ENCODE data around the gene NBEA. TPM values are rescaled to one million over a fixed set of nuclear protein-coding genes. Genes with fewer than 3 reads are reported as not detected.

NBEA gene
- total RNA-seq, result 10.3 and 12.3 TPM in 2 replicates
- polyA plus RNA-seq, result 2.6 and 5.0 TPM in 2 replicates

GRCh38 chr13:34941835-34942731, at the start of gene NBEA:
Gene NBEA (plus strand): TSS chr13:34942270. CDS start chr13:34942821, 551 bp downstream.
- Histone ChIP-seq H3K4me3 (peak within 1 kb of the TSS; percentile 96), H3K4me2 (peak within 1 kb of the TSS; percentile 92), H3K27me3 (peaks cover 4% of the 10 kb centered on the region), H3K4me1 (ENCODE audit: insufficient read depth) (no peaks in the 10 kb centered on the region), H3K9me3 (ENCODE audit: low read depth) (no peaks in the 10 kb centered on the region), H3K79me2 (peaks cover 12% of the 10 kb centered on the region), H3K27ac (peak within 1 kb of the TSS; percentile 40), H4K20me1 (ENCODE audit: insufficient read depth, poor library complexity, severe bottlenecking) (peaks cover 3% of the 10 kb centered on the region), H2AFZ (peak within 1 kb of the TSS; percentile 96), H3K9me2 (replicated peaks; ENCODE audit: insufficient read depth) (no peaks in the 10 kb centered on the region), H3K36me3 (replicated peaks; ENCODE audit: insufficient read depth, low read depth) (no peaks in the 10 kb centered on the region)
- TF ChIP-seq EZH2phosphoT487 (IDR thresholded peaks at IDR 0.05; ENCODE audit: low read depth, severe bottlenecking, unreplicated experiment) (no peak), EZH2 (IDR thresholded peaks at IDR 0.05; ENCODE audit: borderline replicate concordance) (no peak), CTCF (IDR thresholded peaks at IDR 0.05; ENCODE audit: poor library complexity) (no peak)
- under 1% methylated on average over 48 of the region's 76 CpGs for WGBS (ENCODE audit: low lambda C conversion rate, missing lambda C conversion rate)
- peak; percentile 87 for DNase-seq (ENCODE audit: low spot score)

GRCh38 chr13:34894756-34895155, 47.3 kb upstream of the NBEA start:
- no peaks in the 10 kb centered on the region for H3K9me2 ChIP-seq (replicated peaks; ENCODE audit: insufficient read depth)
- no peaks in the 10 kb centered on the region for H4K20me1 ChIP-seq (ENCODE audit: insufficient read depth, poor library complexity, severe bottlenecking)
- WGBS (ENCODE audit: low lambda C conversion rate, missing lambda C conversion rate), result 73% methylated on average over 3 of the region's 3 CpGs
- no peaks in the 10 kb centered on the region for H3K36me3 ChIP-seq (replicated peaks; ENCODE audit: insufficient read depth, low read depth)
- H3K79me2 ChIP-seq, result no peaks in the 10 kb centered on the region
- H3K4me2 ChIP-seq, result no peak overlapping the region
- no peak overlapping the region for H3K4me3 ChIP-seq
- H3K27me3 ChIP-seq, result no peaks in the 10 kb centered on the region
- H3K27ac ChIP-seq, result no peak overlapping the region
- no peak for DNase-seq (ENCODE audit: low spot score)
- no peak for TF ChIP-seq EZH2phosphoT487 (IDR thresholded peaks at IDR 0.05; ENCODE audit: low read depth, severe bottlenecking, unreplicated experiment)
- no peak for TF ChIP-seq CTCF (IDR thresholded peaks at IDR 0.05; ENCODE audit: poor library complexity)
- TF ChIP-seq EZH2 (IDR thresholded peaks at IDR 0.05; ENCODE audit: borderline replicate concordance), result no peak
- no peaks in the 10 kb centered on the region for H3K9me3 ChIP-seq (ENCODE audit: low read depth)
- H2AFZ ChIP-seq, result no peak overlapping the region
- no peaks in the 10 kb centered on the region for H3K4me1 ChIP-seq (ENCODE audit: insufficient read depth)

GRCh38 chr13:34897220-34897619, 44.9 kb upstream of the NBEA start:
- no peak for DNase-seq (ENCODE audit: low spot score)
- H3K4me3 ChIP-seq, result no peak overlapping the region
- H3K79me2 ChIP-seq, result no peaks in the 10 kb centered on the region
- H4K20me1 ChIP-seq (ENCODE audit: insufficient read depth, poor library complexity, severe bottlenecking), result no peaks in the 10 kb centered on the region
- H2AFZ ChIP-seq, result no peak overlapping the region
- no peaks in the 10 kb centered on the region for H3K9me3 ChIP-seq (ENCODE audit: low read depth)
- no peaks in the 10 kb centered on the region for H3K36me3 ChIP-seq (replicated peaks; ENCODE audit: insufficient read depth, low read depth)
- H3K9me2 ChIP-seq (replicated peaks; ENCODE audit: insufficient read depth), result no peaks in the 10 kb centered on the region
- no peaks in the 10 kb centered on the region for H3K4me1 ChIP-seq (ENCODE audit: insufficient read depth)
- H3K4me2 ChIP-seq, result no peak overlapping the region
- no peak overlapping the region for H3K27ac ChIP-seq
- no peak for TF ChIP-seq EZH2 (IDR thresholded peaks at IDR 0.05; ENCODE audit: borderline replicate concordance)
- no peak for TF ChIP-seq EZH2phosphoT487 (IDR thresholded peaks at IDR 0.05; ENCODE audit: low read depth, severe bottlenecking, unreplicated experiment)
- no peak for TF ChIP-seq CTCF (IDR thresholded peaks at IDR 0.05; ENCODE audit: poor library complexity)
- WGBS (ENCODE audit: low lambda C conversion rate, missing lambda C conversion rate), result 93% methylated on average over 3 of the region's 3 CpGs
- H3K27me3 ChIP-seq, result no peaks in the 10 kb centered on the region

All from hepatocyte (in vitro differentiated cells).